Adrenal gland (tissue), 12 donors: Measurements from ENCODE around the gene STX8. TPM values are rescaled to one million over a fixed set of nuclear protein-coding genes. Genes with fewer than 3 reads are reported as not detected.
A peak's percentile ranks its signal among the peaks of the same experiment; 100 is the strongest.

ENCODE experiments used
- DNase-seq, 7 donors: peaks; one replicate each; pipeline ENCODE4 v3.0.0-alpha.2; 2019 to 2020
- H3K27ac ChIP-seq, 5 donors: fragments of 200-600 bp; sonication (generic) in 4 of 5; 1 replicate in 3 of 5; 2 replicates in 2 of 5; pipeline versions ENCODE4 v1.5.1 to v1.8.0; 2016 to 2020; ENCODE audit warnings: mild to moderate bottlenecking in 1 of 5
- H3K27me3 ChIP-seq: fragments of 200-600 bp; 2 replicates; pipeline ENCODE4 v1.8.0; 2021
- H3K36me3 ChIP-seq, 2 donors: fragments of 200-600 bp; replicated peaks in 1 of 2; 1 replicate in 1 of 2; 2 replicates in 1 of 2; pipeline versions ENCODE4 v1.5.1 to v1.8.0; 2018 to 2022
- H3K4me1 ChIP-seq, 2 donors: fragments of 200-600 bp; replicated peaks in 1 of 2; 1 replicate in 1 of 2; 2 replicates in 1 of 2; pipeline versions ENCODE4 v1.5.1 to v1.8.0; 2018 to 2021
- H3K4me3 ChIP-seq, 4 donors: fragments of 200-600 bp; sonication (generic) in 3 of 4; one replicate each; pipeline ENCODE4 v1.5.1; 2016 to 2018
- H3K9me3 ChIP-seq, 3 donors: fragments of 200-600 bp; sonication (generic) in 1 of 3; replicated peaks in 1 of 3; 1 replicate in 2 of 3; 2 replicates in 1 of 3; pipeline versions ENCODE4 v1.5.1 to v1.8.0; 2016 to 2021
- POLR2A ChIP-seq, 2 donors: fragments of 450-650 bp; IDR thresholded peaks; one replicate each; pipeline ENCODE4 v1.6.1; 2017; ENCODE audit warnings: antibody characterized with exemption in 2 of 2, mild to moderate bottlenecking in 2 of 2, moderate library complexity in 1 of 2
- WGBS, 4 donors: extraction: QIAGEN DNeasy Blood & Tissue Kit in 2 of 4; methylation state at CpG; one replicate each; pipeline versions ENCODE4 v1.1.5 to v1.1.7; 2013 to 2017; 5-methylcytosine and 5-hydroxymethylcytosine counted together
- intact Hi-C, 2 donors: fragments of 100-400 bp; cut with DNase I; formaldehyde crosslinking; loops; one replicate each; pipeline versions ENCODE4 v1.14.1 to v1.15.0; 2022 to 2023
- polyA plus RNA-seq, 3 donors: library from polyadenylated mRNA; stranded (reverse); fragments of 200-250 nt in 2 of 3; fragments of 350-450 nt in 1 of 3; fragmentation: Illumina TruSeq in 1 of 3; extraction: RNeasy Lipid Tissue Mini Kit (QIAGEN cat#74804) in 1 of 3; gene quantifications; one replicate each; pipeline ENCODE4 v1.2.3, GENCODE V29; 2013 to 2014
- total RNA-seq, 9 donors: library from RNA; depleted of rRNA in 4 of 9; stranded (reverse); fragments of >200 nt in 4 of 9; fragments of 120-200 nt in 1 of 9; fragmentation: NEBNext Ultra II Directional in 1 of 9; extraction: Animal tissue kit (Norgen Biotek cat#: 25700) in 1 of 9; gene quantifications; one replicate each; pipeline versions ENCODE4 v1.1.0 to v1.2.4, GENCODE V29; 2013 to 2023
- TF ChIP-seq, protein P1 (sequence below), 6 experiments: fragments of 450-650 bp in 4 of 6; fragments of 200-600 bp in 2 of 6; sonication (generic) in 1 of 6; IDR thresholded peaks; 1 replicate in 5 of 6; 2 replicates in 1 of 6; pipeline versions ENCODE4 v1.5.1 to v1.8.0; 2016 to 2021; ENCODE audit warnings: antibody characterized with exemption in 6 of 6, mild to moderate bottlenecking in 2 of 6, moderate library complexity in 1 of 6
- donor health status: healthy with polysubstance abuse.
- donor health status: Bipolar disorder and iron deficiency.
- donor health status: DM: yes; HTN: yes; CAD: no.
- donor health status: DM: no; HTN: no; CAD: no.
- donor health status: DM: no; HTN: no; CAD: no.
- donor health status: DM: yes; HTN: yes; CAD: no.

The STX8 gene
- total and polyA plus RNA-seq, 12 donors, result 21.9 to 94.1 (median 72.3) TPM

DNA sequence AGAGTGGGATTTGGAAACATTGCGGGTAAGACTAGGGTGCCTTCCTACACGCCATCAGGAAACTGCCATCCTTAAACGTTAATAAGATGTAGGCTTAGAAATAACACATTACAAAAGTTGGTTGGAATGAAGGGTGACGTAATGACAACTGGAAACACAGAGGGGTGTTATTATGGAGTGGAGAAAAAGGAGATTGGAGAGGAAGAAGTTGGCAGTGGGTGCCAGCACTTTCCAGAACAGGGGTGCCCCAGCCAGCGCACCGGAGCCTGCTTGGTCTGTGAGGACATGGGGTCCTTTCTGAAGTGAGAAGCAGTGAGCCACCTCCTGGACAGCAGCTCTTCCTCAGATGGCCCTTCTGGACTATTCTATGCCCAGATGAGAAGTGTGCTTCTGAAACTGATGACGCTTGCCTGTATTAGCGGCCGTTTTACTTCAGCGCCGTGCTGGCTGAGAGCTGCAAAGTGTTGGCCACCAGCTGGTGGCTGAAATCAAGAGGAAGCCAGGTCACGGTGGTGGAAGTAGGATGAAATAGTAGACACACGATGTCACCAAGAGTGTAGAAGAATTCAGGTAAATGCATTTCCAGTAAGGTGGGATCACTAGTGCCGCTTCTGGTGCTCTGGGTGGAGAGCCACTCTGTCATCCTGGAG lies 309.5 kb downstream of the STX8 start:
- no peaks in the 10 kb centered on the region for H3K4me1 ChIP-seq
- H3K27ac ChIP-seq, result no peak overlapping the region
- TF ChIP-seq, protein P1, sequence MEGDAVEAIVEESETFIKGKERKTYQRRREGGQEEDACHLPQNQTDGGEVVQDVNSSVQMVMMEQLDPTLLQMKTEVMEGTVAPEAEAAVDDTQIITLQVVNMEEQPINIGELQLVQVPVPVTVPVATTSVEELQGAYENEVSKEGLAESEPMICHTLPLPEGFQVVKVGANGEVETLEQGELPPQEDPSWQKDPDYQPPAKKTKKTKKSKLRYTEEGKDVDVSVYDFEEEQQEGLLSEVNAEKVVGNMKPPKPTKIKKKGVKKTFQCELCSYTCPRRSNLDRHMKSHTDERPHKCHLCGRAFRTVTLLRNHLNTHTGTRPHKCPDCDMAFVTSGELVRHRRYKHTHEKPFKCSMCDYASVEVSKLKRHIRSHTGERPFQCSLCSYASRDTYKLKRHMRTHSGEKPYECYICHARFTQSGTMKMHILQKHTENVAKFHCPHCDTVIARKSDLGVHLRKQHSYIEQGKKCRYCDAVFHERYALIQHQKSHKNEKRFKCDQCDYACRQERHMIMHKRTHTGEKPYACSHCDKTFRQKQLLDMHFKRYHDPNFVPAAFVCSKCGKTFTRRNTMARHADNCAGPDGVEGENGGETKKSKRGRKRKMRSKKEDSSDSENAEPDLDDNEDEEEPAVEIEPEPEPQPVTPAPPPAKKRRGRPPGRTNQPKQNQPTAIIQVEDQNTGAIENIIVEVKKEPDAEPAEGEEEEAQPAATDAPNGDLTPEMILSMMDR (IDR thresholded peaks at IDR 0.05), result no peak
- no peak for TF ChIP-seq POLR2A (IDR thresholded peaks at IDR 0.05)
- WGBS, 4 donors, result 92 to 94% (median 94%) methylated on average over 14 of the region's 14 CpGs
- DNase-seq, result no peak
- H3K27me3 ChIP-seq, result no peaks in the 10 kb centered on the region
- no peaks in the 10 kb centered on the region for H3K36me3 ChIP-seq
- intact Hi-C loops, result no loop called here
- H3K9me3 ChIP-seq, result no peaks in the 10 kb centered on the region
- no peak overlapping the region for H3K4me3 ChIP-seq

DNA sequence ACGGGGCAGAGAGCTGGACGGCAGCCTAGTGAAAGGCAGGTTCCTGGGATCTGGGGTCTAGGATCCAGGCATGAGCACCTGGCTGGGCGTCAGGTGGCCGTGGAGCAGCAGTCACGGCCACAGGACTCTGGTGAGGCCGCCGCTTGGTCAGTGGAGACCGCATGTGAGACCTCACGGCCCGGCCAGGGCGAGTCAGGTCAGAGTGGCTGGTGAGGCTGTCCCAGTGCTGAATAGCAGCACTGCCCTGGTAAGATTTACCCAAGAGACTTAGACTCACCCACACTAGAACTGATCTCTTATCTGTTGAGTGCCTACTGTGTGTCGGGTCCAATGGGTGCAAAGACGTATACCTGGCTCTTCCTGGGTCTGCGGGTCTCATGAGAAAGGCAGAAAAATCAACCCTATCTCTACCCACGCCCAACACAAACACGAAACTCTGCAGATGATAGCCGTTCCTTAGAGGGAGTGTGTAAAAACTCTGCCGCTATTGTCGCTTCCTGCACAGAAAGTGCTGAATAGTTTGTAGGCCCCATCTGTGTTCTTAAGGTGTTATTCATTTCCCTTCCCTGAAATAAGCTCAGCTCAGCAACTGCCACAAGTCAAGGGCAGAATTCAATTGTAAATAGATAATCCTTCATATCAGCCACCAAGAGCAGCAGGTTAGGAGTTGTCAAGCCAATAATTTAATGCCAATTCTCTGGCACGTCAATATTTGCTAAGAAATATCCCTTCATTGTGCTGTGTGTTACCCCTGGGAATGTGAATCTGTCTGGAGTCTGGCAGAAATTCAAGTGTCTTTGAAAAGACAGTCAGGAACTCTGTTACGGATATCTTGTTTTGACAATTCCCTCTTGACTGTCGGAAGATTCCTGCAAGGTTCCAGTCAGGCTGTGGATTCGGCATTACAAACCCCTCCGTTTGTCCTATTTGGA lies 314.3 kb downstream of the STX8 start:
- no peaks in the 10 kb centered on the region for H3K9me3 ChIP-seq
- H3K4me1 ChIP-seq, result no peaks in the 10 kb centered on the region
- no peaks in the 10 kb centered on the region for H3K36me3 ChIP-seq
- intact Hi-C loops, result no loop called here
- H3K27me3 ChIP-seq, result no peaks in the 10 kb centered on the region
- WGBS, 4 donors, result 78 to 86% (median 84%) methylated on average over 24 of the region's 24 CpGs
- peak overlapping the region in 1 of 5 donors; percentile 44 for H3K27ac ChIP-seq
- no peak for TF ChIP-seq POLR2A (IDR thresholded peaks at IDR 0.05)
- TF ChIP-seq, protein P1 (IDR thresholded peaks at IDR 0.05), result no peak
- H3K4me3 ChIP-seq, result no peak overlapping the region
- no peak for DNase-seq

DNA sequence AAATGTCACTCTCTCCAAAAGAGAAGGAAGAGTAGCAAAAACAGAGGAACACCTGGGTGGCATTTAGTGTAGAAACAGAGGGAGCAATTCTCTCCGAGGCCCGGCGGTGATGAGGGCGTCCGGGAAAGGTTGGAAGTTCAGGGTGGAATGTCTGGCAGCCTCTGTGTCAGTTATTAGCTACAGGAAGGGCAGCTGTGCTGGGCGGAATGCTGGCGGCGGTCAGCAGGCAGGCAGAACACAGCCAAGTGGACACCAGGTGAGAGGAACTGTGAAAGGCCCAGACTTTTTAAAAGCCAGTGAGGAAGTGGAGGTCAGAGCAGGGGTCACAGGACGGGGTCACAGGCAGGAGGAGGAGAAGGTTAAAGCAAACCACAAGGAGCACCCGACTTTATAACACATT lies 316.2 kb downstream of the STX8 start:
- no peaks in the 10 kb centered on the region for H3K36me3 ChIP-seq
- intact Hi-C loops, result no loop called here
- TF ChIP-seq, protein P1 (IDR thresholded peaks at IDR 0.05), result no peak
- no peak for TF ChIP-seq POLR2A (IDR thresholded peaks at IDR 0.05)
- H3K4me1 ChIP-seq, result no peaks in the 10 kb centered on the region
- no peak overlapping the region for H3K4me3 ChIP-seq
- H3K27ac ChIP-seq, result no peak overlapping the region
- DNase-seq, result peak in 2 of 7 donors; percentile 10 to 34
- H3K9me3 ChIP-seq, result no peaks in the 10 kb centered on the region
- 65 to 81% (median 76%) methylated on average over 10 of the region's 10 CpGs for WGBS, 4 donors
- no peaks in the 10 kb centered on the region for H3K27me3 ChIP-seq
